NOMO-1 treated with dmso at 0.1 percent for 144 hours (cell line): ENCODE results near the gene TNFRSF18.
"Not testable (repeated sequence)": the region's sequence is repeated elsewhere in the genome, so short reads cannot be mapped to it uniquely, and the experiment has no call there.

ENCODE experiments used
- DNase-seq: peaks from one replicate; lab custom pipeline; 2025; ENCODE audit not compliant: unreplicated experiment; lab: John Stamatoyannopoulos, UW

Gene TNFRSF18

GRCh38 chr1:1199141-1199960, 7.0 kb downstream of the TNFRSF18 start:
- no peak for DNase-seq

DNA sequence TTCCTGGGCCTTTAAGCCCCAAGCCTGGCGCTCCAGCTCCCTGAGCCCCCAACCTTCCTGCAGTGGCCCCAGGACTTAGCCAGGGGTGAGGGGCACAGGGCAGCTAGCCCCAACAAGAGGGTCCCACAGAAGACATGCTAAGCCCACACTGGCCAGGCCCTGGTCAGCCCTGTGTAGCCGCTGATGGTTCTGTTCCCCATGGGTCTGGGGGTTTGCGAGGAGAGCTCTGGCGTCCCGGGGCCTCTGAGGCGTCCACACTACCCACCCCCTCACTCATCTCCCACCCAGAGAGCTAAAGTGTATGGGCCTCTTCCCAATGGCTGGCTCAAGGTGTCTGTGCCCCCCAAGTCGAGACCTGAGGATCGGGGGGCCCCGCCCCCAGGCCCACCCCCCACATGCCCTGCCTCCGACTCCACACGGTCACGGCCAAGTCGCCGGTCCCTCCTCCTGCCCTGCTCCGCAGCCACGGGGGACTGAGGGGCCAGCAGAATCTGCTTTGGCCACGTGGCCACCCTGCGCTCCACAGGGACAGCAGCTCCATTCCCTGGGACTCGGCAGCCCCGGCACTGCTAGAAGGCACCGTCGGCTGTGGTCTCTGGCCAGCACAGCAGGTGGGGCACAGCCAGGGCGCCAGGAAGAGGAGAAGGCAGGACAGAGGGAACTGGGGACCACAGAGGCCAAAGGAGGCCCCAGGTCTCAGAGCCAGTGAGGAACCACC, 7.8 kb downstream of the TNFRSF18 start:
- no peak for DNase-seq

DNA sequence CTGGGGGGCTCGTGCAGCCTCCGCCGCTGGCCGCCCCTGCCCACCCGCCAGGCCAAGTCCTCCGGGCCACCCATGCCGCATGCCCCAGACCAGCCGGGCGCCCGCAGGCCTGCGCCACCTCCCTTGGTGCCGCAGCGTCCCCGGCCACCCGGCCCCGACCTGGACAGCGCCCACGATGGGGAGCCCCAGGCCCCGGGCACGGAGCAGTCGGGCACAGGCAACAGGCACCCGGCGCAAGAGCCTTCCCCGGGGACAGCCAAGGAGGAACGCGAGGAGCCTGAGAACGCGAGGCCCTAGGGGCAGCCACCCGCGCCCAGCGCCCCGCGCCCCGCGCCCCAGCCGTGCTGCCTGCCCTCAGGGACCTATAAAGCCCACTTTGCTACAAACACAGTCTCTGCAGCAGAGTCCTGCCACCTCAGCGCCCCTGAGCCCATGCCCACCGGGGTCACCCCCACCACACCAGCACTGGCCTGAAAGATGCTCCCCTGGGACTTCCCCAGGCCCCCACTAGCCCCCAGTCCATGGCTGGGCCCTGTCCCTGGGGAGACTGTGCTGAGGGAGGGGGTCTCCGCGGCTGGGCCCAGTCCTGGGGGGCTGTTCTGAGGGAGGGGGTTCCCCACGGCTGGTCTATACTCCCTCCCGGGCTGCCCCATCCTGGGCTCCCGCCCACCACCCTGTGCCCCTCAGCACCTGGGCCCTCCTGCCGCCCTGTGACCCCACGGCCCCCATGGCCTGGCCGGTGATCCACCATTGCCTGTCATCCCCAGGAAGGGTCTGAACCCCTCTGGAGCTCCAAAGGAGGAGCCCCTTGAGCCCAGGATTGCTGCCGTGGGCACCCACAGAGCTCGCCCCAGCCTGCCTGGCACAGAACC, 8.6 kb downstream of the TNFRSF18 start:
- DNase-seq: no peak

- no peak for DNase-seq
These were observed 9.2 kb downstream of the TNFRSF18 start for GRCh38 chr1:1197188-1197500.

GRCh38 chr1:1196431-1197187, 9.8 kb downstream of the TNFRSF18 start:
- DNase-seq: no peak

- DNase-seq: not testable (repeated sequence)
These were observed 10.7 kb downstream of the TNFRSF18 start for GRCh38 chr1:1195726-1196125.

DNA sequence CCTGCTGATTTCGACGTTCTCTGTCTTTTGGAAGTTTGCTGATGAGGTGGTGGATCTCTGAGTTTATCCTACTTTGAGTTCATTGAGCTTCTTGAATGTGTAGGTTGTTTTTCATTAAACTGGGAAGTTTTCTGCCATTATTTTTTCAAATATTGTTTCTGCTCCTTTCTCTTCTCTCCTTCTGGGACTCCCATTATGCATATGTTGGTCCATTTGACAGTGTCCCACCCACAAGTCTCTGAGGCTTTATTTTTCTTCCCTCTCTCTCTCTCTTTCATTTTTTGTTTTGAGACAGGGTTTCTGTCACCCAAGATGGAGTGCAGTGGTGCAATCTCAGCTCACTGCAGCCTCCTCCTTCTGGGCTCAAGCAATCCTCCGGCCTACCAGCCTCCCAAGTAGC, 11.7 kb downstream of the TNFRSF18 start:
- DNase-seq: no peak

DNA sequence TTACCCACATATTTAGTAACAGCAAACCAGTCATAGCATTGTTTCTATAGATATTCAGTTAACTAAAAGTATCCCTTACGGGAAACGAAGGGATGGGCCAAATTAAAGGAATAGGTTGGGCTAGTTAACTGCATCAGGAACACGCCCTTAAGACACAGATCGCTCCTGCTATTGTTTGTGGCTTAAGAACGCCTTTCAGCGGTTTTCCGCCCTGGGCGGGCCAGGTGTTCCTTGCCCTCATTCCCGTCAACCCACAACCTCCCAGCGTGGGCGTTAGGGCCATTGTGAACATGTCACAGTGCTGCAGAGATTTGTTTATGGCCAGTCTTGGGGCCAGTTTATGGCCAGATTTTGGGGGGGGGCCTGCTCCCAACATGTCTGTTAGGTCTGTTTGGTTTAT, 14.7 kb downstream of the TNFRSF18 start:
- DNase-seq: no peak

- no peak for DNase-seq
These were observed 17.3 kb downstream of the TNFRSF18 start for GRCh38 chr1:1189111-1189510.

GRCh38 chr1:1187938-1188337, 18.5 kb downstream of the TNFRSF18 start:
- DNase-seq: no peak

GRCh38 chr1:1185101-1185765, 21.2 kb downstream of the TNFRSF18 start:
- no peak for DNase-seq

- no peak for DNase-seq
These were observed 22.3 kb downstream of the TNFRSF18 start for GRCh38 chr1:1183833-1184775.

DNA sequence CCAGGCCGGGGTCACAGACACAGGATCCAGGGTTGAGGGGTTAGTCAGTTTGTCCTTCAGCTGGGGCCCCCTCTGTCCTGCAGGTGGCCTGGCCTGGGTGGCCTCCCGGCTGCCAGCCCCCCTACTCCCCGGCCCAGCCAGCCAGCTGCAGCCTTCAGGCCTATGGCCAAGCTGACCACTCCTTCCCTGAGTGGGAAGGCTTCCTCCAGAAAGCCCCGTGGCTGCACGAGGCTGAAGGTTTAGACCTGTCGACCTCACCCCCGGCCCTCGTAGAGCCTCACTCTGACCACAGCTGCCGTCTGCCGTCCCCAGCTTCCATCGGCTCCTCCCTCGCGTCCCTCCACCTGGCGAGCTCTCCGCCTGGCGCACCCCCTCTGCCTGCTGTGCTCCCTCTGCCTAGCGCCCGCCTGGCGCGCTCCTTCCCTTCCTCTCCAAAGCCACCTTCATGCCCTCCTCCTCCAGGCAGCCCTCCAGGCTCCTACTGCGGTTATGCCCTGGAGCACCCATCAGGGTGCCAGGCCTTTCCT, 23.1 kb downstream of the TNFRSF18 start:
- DNase-seq: no peak

- no peak for DNase-seq
These were observed 23.7 kb downstream of the TNFRSF18 start for GRCh38 chr1:1182491-1183220.

DNA sequence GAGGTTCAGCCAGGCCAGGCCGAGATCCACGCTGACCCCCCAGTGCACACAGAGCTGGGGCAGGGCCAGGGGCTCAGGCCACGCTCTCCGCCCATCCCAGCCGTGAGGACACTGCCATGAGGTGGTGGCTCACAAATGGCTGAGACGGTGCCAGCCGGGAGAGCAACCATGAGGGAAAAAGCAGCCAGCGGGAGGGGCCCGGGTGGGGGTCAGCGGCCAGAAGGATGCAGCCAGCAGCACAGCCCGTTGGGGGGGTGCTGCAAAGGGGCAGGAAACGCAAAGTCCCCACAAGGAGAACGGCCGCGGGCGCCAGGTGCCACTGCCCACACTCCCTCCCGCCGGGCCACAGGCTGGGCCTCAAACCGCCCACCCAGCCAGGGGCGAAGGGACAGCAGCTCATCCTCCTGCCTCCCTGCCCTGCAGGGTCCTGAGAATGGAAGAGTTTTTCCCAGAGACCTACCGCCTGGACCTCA, 24.4 kb downstream of the TNFRSF18 start:
- no peak for DNase-seq

GRCh38 chr1:1181129-1181937, 25.1 kb downstream of the TNFRSF18 start:
- DNase-seq: no peak
